Fibroblast of villous mesenchyme (primary cell): ENCODE results near the gene PHKG1. TPM values are rescaled to one million over a fixed set of nuclear protein-coding genes. Genes with fewer than 3 reads are reported as not detected.
"Not testable (repeated sequence)": the region's sequence is repeated elsewhere in the genome, so short reads cannot be mapped to it uniquely, and the experiment has no call there.

Experiments used
- DNase-seq: peaks from one replicate; pipeline ENCODE4 v3.0.0-alpha.2; 2010; ENCODE audit warnings: low read depth
- H3K4me3 ChIP-seq: 2 replicates; pipeline ENCODE4 v1.5.1; 2011; ENCODE audit warnings: low read depth, mild to moderate bottlenecking, low read length
- total RNA-seq: library from RNA; depleted of rRNA; stranded (reverse); fragments of >200 nt; gene quantifications from 2 replicates; pipeline ENCODE4 v1.2.3, GENCODE V29; 2012
- TF ChIP-seq, protein P1 (sequence below): IDR thresholded peaks from 2 replicates; pipeline ENCODE4 v1.5.1; 2012; ENCODE audit warnings: low read depth, mild to moderate bottlenecking, low read length; ENCODE audit not compliant: insufficient read depth

The PHKG1 gene
- 0.43 and 0.64 TPM in 2 replicates for total RNA-seq

DNA sequence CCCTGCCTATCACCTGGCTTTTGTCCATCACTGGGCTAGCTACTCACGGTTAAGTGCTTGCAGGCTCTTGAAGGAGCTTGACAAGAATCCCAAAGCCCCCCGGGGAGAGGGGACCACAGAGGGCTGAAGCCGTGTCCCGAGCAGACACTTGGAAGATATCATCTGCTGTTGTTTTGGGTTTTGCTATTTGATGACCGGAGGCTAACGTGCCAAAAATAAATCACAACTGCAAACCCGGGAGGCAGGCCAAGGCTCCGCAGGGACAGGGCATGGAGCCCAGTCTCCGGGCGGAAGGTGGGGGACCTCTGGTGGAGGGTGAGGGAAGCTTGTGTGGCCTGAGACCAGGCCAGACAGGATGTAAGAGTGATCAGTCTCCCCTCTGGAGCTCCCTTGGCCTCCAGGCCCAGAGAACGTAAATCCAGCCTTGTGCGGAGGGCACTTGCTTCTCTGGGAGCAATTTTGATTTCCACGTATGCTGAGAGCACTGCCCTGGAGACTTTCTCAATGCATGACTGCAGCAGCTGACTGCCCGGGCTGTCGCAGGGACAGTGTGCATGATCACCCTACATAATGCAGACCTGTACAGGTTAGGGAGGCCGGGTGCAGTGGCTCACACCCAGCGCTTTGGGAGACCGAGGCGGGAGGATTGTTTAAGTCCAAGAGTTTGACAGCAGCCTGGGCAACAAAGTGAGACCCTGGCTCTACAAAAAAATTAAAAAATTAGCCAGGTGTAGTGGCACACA, at the start of gene PHKG1:
TSS of gene PHKG1 (minus strand) at position 164 of the 743 bp plus-strand sequence. CDS start 4,011 bp downstream, outside the sequence.
- TF ChIP-seq, protein P1, sequence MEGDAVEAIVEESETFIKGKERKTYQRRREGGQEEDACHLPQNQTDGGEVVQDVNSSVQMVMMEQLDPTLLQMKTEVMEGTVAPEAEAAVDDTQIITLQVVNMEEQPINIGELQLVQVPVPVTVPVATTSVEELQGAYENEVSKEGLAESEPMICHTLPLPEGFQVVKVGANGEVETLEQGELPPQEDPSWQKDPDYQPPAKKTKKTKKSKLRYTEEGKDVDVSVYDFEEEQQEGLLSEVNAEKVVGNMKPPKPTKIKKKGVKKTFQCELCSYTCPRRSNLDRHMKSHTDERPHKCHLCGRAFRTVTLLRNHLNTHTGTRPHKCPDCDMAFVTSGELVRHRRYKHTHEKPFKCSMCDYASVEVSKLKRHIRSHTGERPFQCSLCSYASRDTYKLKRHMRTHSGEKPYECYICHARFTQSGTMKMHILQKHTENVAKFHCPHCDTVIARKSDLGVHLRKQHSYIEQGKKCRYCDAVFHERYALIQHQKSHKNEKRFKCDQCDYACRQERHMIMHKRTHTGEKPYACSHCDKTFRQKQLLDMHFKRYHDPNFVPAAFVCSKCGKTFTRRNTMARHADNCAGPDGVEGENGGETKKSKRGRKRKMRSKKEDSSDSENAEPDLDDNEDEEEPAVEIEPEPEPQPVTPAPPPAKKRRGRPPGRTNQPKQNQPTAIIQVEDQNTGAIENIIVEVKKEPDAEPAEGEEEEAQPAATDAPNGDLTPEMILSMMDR = peak; percentile 9
- DNase-seq = peak; percentile 81
- no peak within 1 kb of the TSS for H3K4me3 ChIP-seq

DNA sequence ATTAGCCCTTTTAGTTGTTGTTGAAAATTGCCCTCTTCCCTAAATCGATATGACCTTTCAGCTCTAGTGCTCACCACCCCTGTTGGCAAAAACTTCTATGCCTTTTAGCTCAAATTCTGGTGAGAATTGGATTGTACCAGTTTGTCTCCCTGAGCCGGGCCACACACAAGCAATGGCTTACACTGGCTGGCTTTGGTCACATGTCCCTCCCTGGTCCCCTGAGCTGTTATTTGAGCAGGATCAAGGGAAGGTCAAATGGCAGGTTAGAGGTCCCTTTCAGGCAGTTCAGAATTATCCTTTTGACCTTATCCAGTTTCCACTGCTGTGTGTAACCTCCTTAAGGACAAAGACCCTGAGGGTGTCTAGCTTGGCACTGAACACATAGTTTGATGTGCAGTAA, 38.3 kb upstream of the PHKG1 start:
- not testable (repeated sequence) for H3K4me3 ChIP-seq, DNase-seq

DNA sequence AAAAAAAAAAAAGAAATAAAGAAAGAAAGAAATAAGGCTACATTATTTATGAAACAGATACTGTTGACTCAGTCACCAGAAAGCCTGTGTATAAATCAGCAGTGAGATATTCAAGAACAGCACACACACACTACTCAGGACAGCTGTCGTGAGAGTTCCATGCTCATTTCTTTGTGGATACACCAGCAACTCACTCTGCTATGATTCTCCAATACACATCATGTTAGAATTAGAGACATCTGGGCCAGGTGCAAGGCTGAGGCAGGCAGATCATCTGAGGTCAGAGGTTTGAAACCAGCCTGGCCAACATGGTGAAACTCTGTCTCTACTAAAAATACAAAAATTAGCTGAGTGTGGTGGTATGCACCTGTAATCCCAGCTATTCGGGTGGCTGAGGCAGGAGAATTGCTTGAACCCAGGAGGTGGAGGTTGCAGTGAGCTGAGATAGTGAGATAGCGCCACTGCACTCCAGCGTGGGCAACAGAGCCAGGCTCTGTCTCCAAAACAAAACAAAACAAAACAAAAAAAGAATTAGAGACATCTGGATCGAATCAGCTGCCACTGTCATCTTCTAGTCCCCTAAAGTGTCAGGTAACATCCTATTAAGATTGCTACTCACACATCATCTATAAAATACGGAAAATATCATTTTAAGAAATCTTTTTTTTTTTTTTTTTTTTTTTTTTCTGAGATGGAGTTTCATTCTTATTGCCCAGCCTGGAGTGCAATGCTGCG, 34.7 kb upstream of the PHKG1 start:
- TF ChIP-seq, protein P1 = no peak
- no peak overlapping the region for H3K4me3 ChIP-seq
- no peak for DNase-seq

DNA sequence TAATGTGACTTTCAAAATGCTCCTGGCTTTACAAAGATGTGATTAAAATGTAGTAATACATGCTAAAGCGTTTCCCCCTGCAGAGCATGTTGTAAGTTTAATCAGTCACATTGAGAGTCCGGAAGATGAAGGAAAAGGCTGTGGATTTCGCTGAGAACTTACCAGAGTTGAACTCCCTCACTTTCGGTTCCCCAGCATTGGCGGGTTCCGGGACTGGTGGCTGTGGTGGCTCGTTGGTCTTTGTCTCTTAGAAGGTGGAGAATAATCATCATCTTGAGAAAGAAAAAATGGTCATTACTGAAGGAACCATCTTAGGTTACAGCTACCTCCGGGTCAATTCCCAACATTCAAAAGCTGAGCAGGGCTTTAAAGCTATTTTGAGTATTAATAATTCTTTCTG, 33.1 kb upstream of the PHKG1 start:
- TF ChIP-seq, protein P1 = no peak
- DNase-seq = no peak
- no peak overlapping the region for H3K4me3 ChIP-seq

DNA sequence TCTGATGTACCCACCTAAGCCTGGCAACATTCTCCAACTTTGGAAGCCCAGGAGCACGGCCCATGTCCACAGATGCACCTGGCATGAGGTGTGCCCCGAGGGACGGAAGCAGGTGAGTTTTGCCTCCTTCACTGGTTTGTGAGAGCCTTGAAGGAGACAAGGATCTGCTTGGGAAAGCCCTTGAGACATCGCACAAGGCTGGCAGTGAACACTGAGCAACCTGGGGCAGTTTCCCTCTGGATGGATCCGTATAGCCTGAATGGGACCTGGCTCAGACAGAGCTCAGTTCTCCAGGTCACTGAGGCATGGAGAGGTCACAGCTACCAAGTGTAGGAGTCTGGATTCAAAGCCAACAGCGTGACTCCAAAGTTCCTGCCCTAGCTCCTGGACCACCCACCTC, 32.2 kb upstream of the PHKG1 start:
- H3K4me3 ChIP-seq = no peak overlapping the region
- TF ChIP-seq, protein P1 = no peak
- no peak for DNase-seq

DNA sequence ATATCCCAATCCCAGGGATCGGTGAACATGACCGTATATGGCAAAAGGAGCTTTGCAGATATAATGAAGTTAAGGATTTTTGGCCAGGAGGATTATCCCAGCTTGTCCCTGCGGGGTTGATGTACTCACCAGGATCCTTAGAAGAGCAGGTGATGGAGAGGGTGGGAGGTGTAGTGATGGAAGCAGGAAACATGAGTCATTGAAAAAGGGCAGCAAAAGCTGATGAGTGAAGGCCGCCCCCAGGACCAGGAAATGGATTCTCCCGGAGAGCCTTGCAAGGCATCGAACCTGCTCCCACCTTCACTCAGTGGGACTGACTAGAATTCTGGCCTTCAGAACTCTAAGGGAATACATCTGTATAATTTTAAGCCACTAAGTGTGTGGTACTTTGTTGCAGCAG, 28.7 kb upstream of the PHKG1 start:
- TF ChIP-seq, protein P1 = no peak
- H3K4me3 ChIP-seq = no peak overlapping the region
- no peak for DNase-seq

DNA sequence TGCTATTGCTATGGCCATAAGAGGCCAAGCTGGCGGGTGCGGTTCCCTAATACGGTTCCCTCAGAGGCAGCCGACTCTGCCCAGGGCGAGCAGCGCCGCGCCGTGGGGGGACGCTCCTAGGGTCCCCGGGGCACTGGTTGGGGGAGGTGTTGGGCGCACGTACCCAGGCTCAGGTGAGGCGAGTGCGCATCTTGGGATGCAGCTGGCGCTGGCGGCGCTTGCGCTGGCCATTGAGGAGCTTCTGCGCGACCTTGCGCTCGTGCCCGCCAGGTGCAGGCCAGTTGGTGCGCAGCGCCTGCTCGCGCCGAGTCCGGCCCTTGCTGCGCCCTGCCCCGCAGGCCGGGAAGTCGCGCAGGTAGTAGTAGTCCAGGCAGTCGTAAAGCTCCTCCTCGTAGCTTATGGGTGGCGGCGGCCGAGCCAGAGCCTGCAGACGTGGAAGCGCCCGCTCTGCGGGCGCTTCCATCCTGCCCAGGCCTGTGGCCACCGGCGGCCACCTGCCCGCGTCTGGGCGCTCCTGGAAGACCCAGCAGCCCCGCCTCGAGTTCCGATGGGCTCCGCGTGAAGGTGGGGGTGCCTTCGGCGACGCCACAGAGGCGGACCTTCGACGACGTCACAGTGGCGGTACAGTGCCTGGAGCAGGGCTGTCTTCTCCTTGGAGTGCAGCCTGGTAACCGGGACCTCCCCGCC, 23.2 kb upstream of the PHKG1 start, which contains the start of gene NUPR2:
TSS of gene NUPR2 (minus strand) at position 566 of the 687 bp plus-strand sequence. CDS start at position 463, 103 bp downstream.
- TF ChIP-seq, protein P1 = no peak
- no peak for DNase-seq
- H3K4me3 ChIP-seq = no peak within 1 kb of the TSS

DNA sequence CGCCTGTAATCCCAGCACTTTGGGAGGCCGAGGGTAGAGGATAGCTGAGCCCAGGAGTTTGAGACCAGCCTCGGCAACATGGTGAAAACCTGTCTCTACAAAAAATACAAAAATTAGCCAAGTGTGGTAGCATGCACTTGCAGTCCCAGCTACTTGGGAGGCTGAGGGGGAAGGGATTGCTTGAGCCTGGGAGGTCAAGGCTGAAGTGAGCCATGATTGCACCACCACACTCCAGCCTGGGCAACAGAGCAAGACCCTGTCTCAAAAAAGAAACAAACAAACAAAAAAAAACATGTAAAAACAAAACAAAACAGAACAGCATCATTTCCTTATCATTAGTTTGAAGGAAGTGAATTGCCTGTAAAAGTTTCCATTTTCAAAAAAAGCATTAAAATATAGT, 19.5 kb upstream of the PHKG1 start:
- not testable (repeated sequence) for DNase-seq, H3K4me3 ChIP-seq
